Kidney (tissue), 14 donors: ENCODE data around the gene BAK1. TPM values are rescaled to one million over a fixed set of nuclear protein-coding genes. Genes with fewer than 3 reads are reported as not detected.

Experiments used
- DNase-seq, 5 donors: peaks; one replicate each; pipeline ENCODE4 v3.0.0-alpha.2; 2013 to 2020
- FAIRE-seq: peaks from 2 replicates; lab custom pipeline; 2012; peaks lifted over from hg19 to GRCh38; lab: Jason Lieb, UNC
- H3K27ac ChIP-seq, 2 donors: one replicate each; pipeline ENCODE4 v1.7.0; 2013; ENCODE audit warnings: low read depth in 2 of 2, low read length in 2 of 2, inconsistent platforms in 1 of 2
- H3K27me3 ChIP-seq: one replicate; pipeline ENCODE4 v1.7.1; 2013; ENCODE audit warnings: low read length, inconsistent platforms; ENCODE audit not compliant: control insufficient read depth, insufficient read depth
- H3K36me3 ChIP-seq, 3 donors: one replicate each; pipeline versions ENCODE4 v1.7.0 to v1.7.1; 2013; ENCODE audit warnings: low read length in 3 of 3, control low read depth in 1 of 3, inconsistent platforms in 1 of 3; ENCODE audit not compliant: insufficient read depth in 3 of 3, control insufficient read depth in 2 of 3
- H3K4me1 ChIP-seq, 3 donors: one replicate each; pipeline versions ENCODE4 v1.7.0 to v1.7.1; 2013; ENCODE audit warnings: low read length in 3 of 3, inconsistent platforms in 1 of 3, low read depth in 1 of 3; ENCODE audit not compliant: control insufficient read depth in 2 of 3, insufficient read depth in 2 of 3
- H3K4me3 ChIP-seq, 3 donors: one replicate each; pipeline versions ENCODE4 v1.7.0 to v1.8.1; 2013; ENCODE audit warnings: low read length in 3 of 3, control low read depth in 1 of 3, inconsistent platforms in 1 of 3
- H3K9ac ChIP-seq, 3 donors: one replicate each; pipeline versions ENCODE4 v1.7.0 to v1.7.1; 2013; ENCODE audit warnings: low read length in 3 of 3, control low read depth in 1 of 3, inconsistent platforms in 1 of 3
- H3K9me3 ChIP-seq, 3 donors: one replicate each; pipeline versions ENCODE4 v1.7.0 to v1.7.1; 2013; ENCODE audit warnings: low read length in 3 of 3, control low read depth in 1 of 3, inconsistent platforms in 1 of 3; ENCODE audit not compliant: control insufficient read depth in 2 of 3, insufficient read depth in 1 of 3
- intact Hi-C: fragments of 100-400 bp; cut with DNase I; formaldehyde crosslinking; loops from one replicate; pipeline ENCODE4 v1.11.1; 2022
- polyA plus RNA-seq: library from polyadenylated mRNA; stranded (reverse); fragments of 350-450 nt; fragmentation: Illumina TruSeq; extraction: RNeasy Lipid Tissue Mini Kit (QIAGEN cat#74804); gene quantifications from one replicate; pipeline ENCODE4 v1.2.3, GENCODE V29; 2014; ENCODE audit warnings: low read depth, low replicate concordance; ENCODE audit not compliant: insufficient read depth
- total RNA-seq: library from RNA; stranded (reverse); fragmentation: NEBNext Ultra II Directional; extraction: Animal tissue kit (Norgen Biotek cat#: 25700); gene quantifications from one replicate; pipeline ENCODE4 v1.2.1, GENCODE V29; 2021
- TF ChIP-seq, protein P1 (sequence below): IDR thresholded peaks from 3 replicates; pipeline ENCODE4 v1.5.1; 2012; ENCODE audit warnings: mild to moderate bottlenecking, moderate library complexity, borderline replicate concordance; ENCODE audit not compliant: insufficient read depth; ENCODE audit errors: extremely low read depth
- donor health status: control.
- donor health status: control.
- donor health status: control.
- donor health status: control.
- donor health status: control.
- donor health status: DM: yes; HTN: yes; CAD: no.
- donor health status: Normal renal cell carcinoma (clear cell type).

BAK1 gene
- total and polyA plus RNA-seq, 2 donors from 2014 or later: 22.3 to 26.7 TPM

DNA sequence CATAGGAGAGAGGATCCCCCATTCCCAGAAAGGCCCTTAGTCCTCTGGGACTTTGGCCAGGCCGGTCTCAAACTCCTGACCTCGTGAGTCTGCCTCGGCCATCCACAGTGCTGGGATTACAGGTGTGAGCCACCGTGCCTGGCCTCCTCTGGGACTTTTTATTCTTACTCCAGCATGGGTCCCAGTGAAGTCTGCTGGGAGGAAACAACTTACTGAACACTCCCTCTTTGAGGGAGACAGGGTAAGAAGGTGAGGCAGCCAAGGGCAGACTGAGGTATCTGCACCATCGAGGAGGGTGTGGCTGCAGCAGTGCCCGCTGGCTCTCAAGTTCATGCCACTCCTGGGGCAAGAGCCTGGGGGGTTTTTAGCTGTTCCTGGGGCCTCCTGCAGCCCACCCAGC, 2.4 kb downstream of the BAK1 start:
- H3K9ac ChIP-seq: peak overlapping the region in 1 of 3 donors; percentile 10
- no peaks in the 10 kb centered on the region for H3K9me3 ChIP-seq
- H3K27ac ChIP-seq: peak overlapping the region; percentile 26 to 43
- H3K4me3 ChIP-seq: no peak overlapping the region
- H3K27me3 ChIP-seq: no peaks in the 10 kb centered on the region
- TF ChIP-seq, protein P1, sequence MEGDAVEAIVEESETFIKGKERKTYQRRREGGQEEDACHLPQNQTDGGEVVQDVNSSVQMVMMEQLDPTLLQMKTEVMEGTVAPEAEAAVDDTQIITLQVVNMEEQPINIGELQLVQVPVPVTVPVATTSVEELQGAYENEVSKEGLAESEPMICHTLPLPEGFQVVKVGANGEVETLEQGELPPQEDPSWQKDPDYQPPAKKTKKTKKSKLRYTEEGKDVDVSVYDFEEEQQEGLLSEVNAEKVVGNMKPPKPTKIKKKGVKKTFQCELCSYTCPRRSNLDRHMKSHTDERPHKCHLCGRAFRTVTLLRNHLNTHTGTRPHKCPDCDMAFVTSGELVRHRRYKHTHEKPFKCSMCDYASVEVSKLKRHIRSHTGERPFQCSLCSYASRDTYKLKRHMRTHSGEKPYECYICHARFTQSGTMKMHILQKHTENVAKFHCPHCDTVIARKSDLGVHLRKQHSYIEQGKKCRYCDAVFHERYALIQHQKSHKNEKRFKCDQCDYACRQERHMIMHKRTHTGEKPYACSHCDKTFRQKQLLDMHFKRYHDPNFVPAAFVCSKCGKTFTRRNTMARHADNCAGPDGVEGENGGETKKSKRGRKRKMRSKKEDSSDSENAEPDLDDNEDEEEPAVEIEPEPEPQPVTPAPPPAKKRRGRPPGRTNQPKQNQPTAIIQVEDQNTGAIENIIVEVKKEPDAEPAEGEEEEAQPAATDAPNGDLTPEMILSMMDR: no peak
- FAIRE-seq (no peak), DNase-seq (no peak)
- H3K4me1 ChIP-seq: peaks cover 0 to 12% (median 6%) of the 10 kb centered on the region in 3 donors
- H3K36me3 ChIP-seq: peaks cover 0 to 21% (median 15%) of the 10 kb centered on the region in 3 donors
- intact Hi-C loops: no loop called here

DNA sequence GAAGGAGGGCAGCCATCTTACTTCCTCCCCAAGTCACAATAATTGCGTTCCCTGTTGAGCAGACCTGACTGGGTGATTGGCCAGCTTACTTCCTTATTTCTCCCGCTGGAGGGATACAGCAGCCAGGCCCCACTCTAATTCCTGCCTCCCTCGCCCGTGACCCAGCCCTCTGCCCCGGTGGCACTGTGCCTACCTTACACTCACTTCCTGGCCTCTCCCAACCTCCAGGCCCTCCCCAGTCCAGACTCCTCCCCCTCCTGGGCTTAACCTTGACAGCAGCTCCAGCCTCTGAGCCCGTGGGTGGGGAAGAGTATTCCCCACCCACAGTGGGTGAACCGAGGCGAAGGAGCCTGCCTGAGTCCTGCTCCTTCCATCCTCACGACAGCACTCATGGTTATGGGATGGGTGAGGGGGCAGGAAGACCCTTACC, 3.0 kb downstream of the BAK1 start:
- intact Hi-C loops: no loop called here
- TF ChIP-seq, protein P1: no peak
- peaks cover 0 to 12% (median 6%) of the 10 kb centered on the region in 3 donors for H3K4me1 ChIP-seq
- no peaks in the 10 kb centered on the region for H3K27me3 ChIP-seq
- H3K27ac ChIP-seq: peak overlapping the region; percentile 26 to 43
- H3K4me3 ChIP-seq: no peak overlapping the region
- peaks cover 0 to 21% (median 15%) of the 10 kb centered on the region in 3 donors for H3K36me3 ChIP-seq
- no peaks in the 10 kb centered on the region for H3K9me3 ChIP-seq
- no peak for FAIRE-seq
- DNase-seq: peak in 1 of 5 donors; percentile 90
- no peak overlapping the region for H3K9ac ChIP-seq

DNA sequence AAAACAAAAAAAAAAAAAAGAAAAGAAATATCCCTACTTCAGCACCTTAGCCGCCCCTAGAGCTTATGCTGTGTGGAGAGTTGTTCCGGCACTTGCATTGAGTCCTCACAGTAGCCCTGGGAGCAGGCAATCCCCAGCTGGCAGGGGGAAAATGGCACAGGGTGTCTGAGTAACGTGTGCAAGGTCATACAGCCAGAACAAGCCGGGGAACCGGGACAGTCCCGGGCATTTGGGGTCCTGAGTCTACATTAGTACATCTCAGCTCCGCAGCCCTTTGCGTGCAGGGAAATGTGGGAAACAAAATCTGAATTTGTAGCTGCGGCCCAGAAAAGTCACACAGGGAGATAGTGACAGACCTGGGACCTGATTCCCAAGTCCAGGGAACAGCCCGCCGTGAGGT, 3.4 kb downstream of the BAK1 start:
- Histone ChIP-seq H3K27ac (peak overlapping the region in 1 of 2 donors; percentile 43), H3K9me3 (no peaks in the 10 kb centered on the region), H3K36me3 (peaks cover 0 to 21% (median 15%) of the 10 kb centered on the region in 3 donors), H3K4me1 (peaks cover 0 to 15% (median 6%) of the 10 kb centered on the region in 3 donors), H3K9ac (no peak overlapping the region), H3K27me3 (no peaks in the 10 kb centered on the region), H3K4me3 (no peak overlapping the region)
- FAIRE-seq (no peak), DNase-seq (no peak)
- TF ChIP-seq, protein P1: no peak
- intact Hi-C loops: no loop called here

DNA sequence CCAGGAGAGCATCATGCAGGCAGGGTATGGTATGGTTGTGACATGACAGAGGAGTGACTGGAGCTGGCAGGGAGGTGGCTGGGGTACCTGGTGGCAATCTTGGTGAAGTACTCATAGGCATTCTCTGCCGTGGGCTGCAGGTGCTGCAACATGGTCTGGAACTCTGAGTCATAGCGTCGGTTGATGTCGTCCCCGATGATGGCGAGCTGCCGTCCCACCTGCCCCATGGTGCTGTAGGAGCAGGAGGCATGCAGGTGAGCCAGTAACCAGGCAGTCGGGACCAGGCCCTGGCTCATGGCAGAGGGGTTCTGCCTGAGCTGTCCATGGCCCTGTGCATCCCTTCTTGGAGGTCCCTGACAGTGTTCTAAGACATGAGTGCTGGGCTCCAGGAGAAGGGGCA, 4.9 kb downstream of the BAK1 start:
- Histone ChIP-seq H3K9me3 (no peaks in the 10 kb centered on the region), H3K27me3 (no peaks in the 10 kb centered on the region), H3K4me3 (no peak overlapping the region), H3K9ac (no peak overlapping the region), H3K36me3 (peaks cover 0 to 21% (median 15%) of the 10 kb centered on the region in 3 donors), H3K4me1 (peaks cover 0 to 14% (median 6%) of the 10 kb centered on the region in 3 donors), H3K27ac (no peak overlapping the region)
- intact Hi-C loops: no loop called here
- DNase-seq (no peak), FAIRE-seq (no peak)
- TF ChIP-seq, protein P1: no peak
